Suprapubic skin (tissue), 4 donors: ENCODE results near the gene PFDN6. TPM values are rescaled to one million over a fixed set of nuclear protein-coding genes. Genes with fewer than 3 reads are reported as not detected.
A peak's percentile ranks its signal among the peaks of the same experiment; 100 is the strongest.

Source experiments
- DNase-seq, 2 donors: peaks; one replicate each; pipeline ENCODE4 v3.0.0-alpha.2; 2019; ENCODE audit warnings: low spot score in 2 of 2
- H3K27ac ChIP-seq: fragments of 200-600 bp; sonication (generic); one replicate; pipeline ENCODE4 v1.5.1; 2019
- H3K27me3 ChIP-seq: fragments of 200-600 bp; sonication (generic); one replicate; pipeline ENCODE4 v1.5.1; 2019
- H3K36me3 ChIP-seq: fragments of 200-600 bp; sonication (generic); one replicate; pipeline ENCODE4 v1.5.1; 2019
- H3K4me1 ChIP-seq: fragments of 200-600 bp; sonication (generic); one replicate; pipeline ENCODE4 v1.5.1; 2019
- H3K4me3 ChIP-seq: fragments of 200-600 bp; sonication (generic); one replicate; pipeline ENCODE4 v1.5.1; 2019; ENCODE audit warnings: mild to moderate bottlenecking
- H3K9me3 ChIP-seq: fragments of 200-600 bp; sonication (generic); one replicate; pipeline ENCODE4 v1.5.1; 2019
- CTCF ChIP-seq, 2 donors: fragments of 200-600 bp in 1 of 2; fragments of 450-650 bp in 1 of 2; sonication (generic) in 1 of 2; IDR thresholded peaks; one replicate each; pipeline ENCODE4 v1.5.1; 2016 to 2019; ENCODE audit warnings: antibody characterized with exemption in 2 of 2, mild to moderate bottlenecking in 1 of 2, moderate library complexity in 1 of 2
- EP300 ChIP-seq: sonication (generic); formaldehyde crosslinking; IDR thresholded peaks from one replicate; pipeline ENCODE4 v1.6.1; 2017; ENCODE audit warnings: antibody characterized with exemption
- POLR2A ChIP-seq, 2 donors: fragments of 450-650 bp; IDR thresholded peaks; one replicate each; pipeline ENCODE4 v1.6.1; 2017; ENCODE audit warnings: antibody characterized with exemption in 2 of 2, mild to moderate bottlenecking in 2 of 2, moderate library complexity in 2 of 2
- POLR2AphosphoS5 ChIP-seq, 3 donors: sonication (generic); formaldehyde crosslinking; IDR thresholded peaks; one replicate each; pipeline ENCODE4 v1.6.1; 2017; ENCODE audit warnings: antibody characterized with exemption in 3 of 3
- WGBS: methylation state at CpG from one replicate; pipeline ENCODE4 v1.1.5; 2018; 5-methylcytosine and 5-hydroxymethylcytosine counted together
- total RNA-seq, 4 donors: library from RNA; depleted of rRNA; stranded (reverse); fragments of >200 nt; gene quantifications; one replicate each; pipeline ENCODE4 v1.1.0, GENCODE V29; 2016

Gene PFDN6
- total RNA-seq, 4 donors from 2014 or later = 20.5 to 31.5 (median 22.3) TPM

GRCh38 chr6:33294086-33294823 lies 4.9 kb downstream of the PFDN6 start:
- 73% methylated on average over 10 of the region's 10 CpGs for WGBS
- Histone ChIP-seq H3K27ac (no peak overlapping the region), H3K9me3 (no peaks in the 10 kb centered on the region), H3K36me3 (peaks cover 53% of the 10 kb centered on the region), H3K27me3 (no peaks in the 10 kb centered on the region), H3K4me1 (peaks cover 36% of the 10 kb centered on the region), H3K4me3 (no peak overlapping the region)
- TF ChIP-seq POLR2A (IDR thresholded peaks at IDR 0.05) = no peak
- TF ChIP-seq POLR2AphosphoS5 (IDR thresholded peaks at IDR 0.05) = no peak
- TF ChIP-seq EP300 = no peak
- TF ChIP-seq CTCF (IDR thresholded peaks at IDR 0.05) = no peak
- no peak for DNase-seq

- no peak for DNase-seq
- Histone ChIP-seq H3K27ac (no peak overlapping the region), H3K4me1 (peaks cover 34% of the 10 kb centered on the region), H3K4me3 (no peak overlapping the region), H3K9me3 (no peaks in the 10 kb centered on the region), H3K27me3 (no peaks in the 10 kb centered on the region), H3K36me3 (peaks cover 53% of the 10 kb centered on the region)
- WGBS = 77% methylated on average over 12 of the region's 15 CpGs
- TF ChIP-seq EP300 = no peak
- TF ChIP-seq POLR2A (IDR thresholded peaks at IDR 0.05) = no peak
- TF ChIP-seq POLR2AphosphoS5 (IDR thresholded peaks at IDR 0.05) = no peak
- no peak for TF ChIP-seq CTCF (IDR thresholded peaks at IDR 0.05)
These were observed 6.4 kb downstream of the PFDN6 start for GRCh38 chr6:33295621-33296369.

GRCh38 chr6:33296797-33297405 lies 7.5 kb downstream of the PFDN6 start:
- H3K27ac ChIP-seq = peak overlapping the region; percentile 96
- 70% methylated on average over 6 of the region's 12 CpGs for WGBS
- peak in 1 of 2 donors; percentile 70 for DNase-seq
- no peaks in the 10 kb centered on the region for H3K9me3 ChIP-seq
- no peaks in the 10 kb centered on the region for H3K27me3 ChIP-seq
- peak overlapping the region; percentile 86 for H3K4me3 ChIP-seq
- H3K36me3 ChIP-seq = peaks cover 44% of the 10 kb centered on the region
- TF ChIP-seq POLR2A (IDR thresholded peaks at IDR 0.05) (no peak), POLR2AphosphoS5 (IDR thresholded peaks at IDR 0.05) (no peak), CTCF (IDR thresholded peaks at IDR 0.05) (no peak), EP300 (no peak)
- peaks cover 40% of the 10 kb centered on the region for H3K4me1 ChIP-seq

- Histone ChIP-seq H3K4me3 (peak overlapping the region; percentile 86), H3K27me3 (no peaks in the 10 kb centered on the region), H3K9me3 (no peaks in the 10 kb centered on the region), H3K4me1 (peaks cover 40% of the 10 kb centered on the region), H3K27ac (peak overlapping the region; percentile 96), H3K36me3 (peaks cover 42% of the 10 kb centered on the region)
- DNase-seq = peak in 1 of 2 donors; percentile 83
- 13% methylated on average over 15 of the region's 16 CpGs for WGBS
- TF ChIP-seq CTCF (IDR thresholded peaks at IDR 0.05) (no peak), EP300 (no peak), POLR2A (IDR thresholded peaks at IDR 0.05) (no peak), POLR2AphosphoS5 (IDR thresholded peaks at IDR 0.05) (no peak)
These were observed 8.1 kb downstream of the PFDN6 start for GRCh38 chr6:33297406-33297955.
